DMS114 treated with DMSO at 0.1 percent for 48 hours (cell line): ENCODE measurements around the gene LYZL6.

Experiments used
- DNase-seq: peaks from one replicate; lab custom pipeline; 2025; ENCODE audit not compliant: unreplicated experiment; lab: John Stamatoyannopoulos, UW

The LYZL6 gene

DNA sequence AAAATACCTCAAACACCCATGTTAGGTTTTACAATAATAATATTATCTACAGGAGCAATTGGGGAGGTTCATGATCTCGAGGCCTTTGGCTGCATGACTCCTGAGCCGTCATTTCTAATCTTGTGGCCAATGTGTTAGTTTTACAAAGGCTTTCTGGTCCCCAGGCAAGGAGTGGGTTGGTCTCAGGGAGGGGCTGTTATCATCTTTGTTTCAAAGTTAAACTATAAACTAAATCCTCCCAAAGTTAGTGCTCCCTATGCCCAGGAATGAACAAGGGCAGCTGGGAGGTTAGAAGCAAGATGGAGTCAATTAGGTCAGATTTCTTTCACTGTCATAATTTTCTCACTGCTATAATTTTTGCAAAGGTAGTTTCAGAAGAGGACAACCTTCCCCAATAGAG lies 54.3 kb downstream of the LYZL6 start:
- DNase-seq = no peak
